ENCODE results near the gene TNK1.
"Not testable (repeated sequence)": the region's sequence is repeated elsewhere in the genome, so short reads cannot be mapped to it uniquely, and the experiment has no call there.

The TNK1 gene

GRCh38 chr17:7355573-7355972 is 25.3 kb upstream of the TNK1 start:
- DNase-seq, result no peak

- DNase-seq, result peak; percentile 91
Observed at GRCh38 chr17:7356072-7356549, 24.8 kb upstream of the TNK1 start.

DNA sequence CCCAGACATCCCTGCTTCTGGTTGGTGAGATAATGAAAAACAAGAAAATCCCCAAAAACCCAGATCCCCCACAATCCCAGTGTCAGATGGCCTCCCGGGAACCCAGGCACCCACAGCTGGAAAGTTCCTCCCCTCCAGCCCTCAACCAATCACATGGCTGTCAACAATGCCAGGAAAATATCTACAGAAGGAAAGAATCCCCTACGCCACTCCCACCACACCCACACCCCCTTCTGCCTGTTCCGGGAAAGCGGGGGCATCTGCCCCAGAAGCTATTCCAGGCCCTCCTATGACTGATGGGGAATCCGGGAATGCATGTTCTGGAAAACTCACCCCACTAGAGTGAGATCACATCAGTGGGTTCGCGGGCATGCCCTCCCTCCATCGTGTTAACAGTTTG is 24.1 kb upstream of the TNK1 start:
- DNase-seq, result no peak

- no peak for DNase-seq
Observed at GRCh38 chr17:7357381-7357780, 23.5 kb upstream of the TNK1 start.

- DNase-seq, result no peak
Observed at GRCh38 chr17:7361906-7362305, 19.0 kb upstream of the TNK1 start.

- DNase-seq, result no peak
Observed at GRCh38 chr17:7363311-7363710, 17.6 kb upstream of the TNK1 start.

GRCh38 chr17:7365963-7366362 is 14.9 kb upstream of the TNK1 start:
- not testable (repeated sequence) for DNase-seq

- no peak for DNase-seq
Observed at GRCh38 chr17:7367083-7367482, 13.8 kb upstream of the TNK1 start.

DNA sequence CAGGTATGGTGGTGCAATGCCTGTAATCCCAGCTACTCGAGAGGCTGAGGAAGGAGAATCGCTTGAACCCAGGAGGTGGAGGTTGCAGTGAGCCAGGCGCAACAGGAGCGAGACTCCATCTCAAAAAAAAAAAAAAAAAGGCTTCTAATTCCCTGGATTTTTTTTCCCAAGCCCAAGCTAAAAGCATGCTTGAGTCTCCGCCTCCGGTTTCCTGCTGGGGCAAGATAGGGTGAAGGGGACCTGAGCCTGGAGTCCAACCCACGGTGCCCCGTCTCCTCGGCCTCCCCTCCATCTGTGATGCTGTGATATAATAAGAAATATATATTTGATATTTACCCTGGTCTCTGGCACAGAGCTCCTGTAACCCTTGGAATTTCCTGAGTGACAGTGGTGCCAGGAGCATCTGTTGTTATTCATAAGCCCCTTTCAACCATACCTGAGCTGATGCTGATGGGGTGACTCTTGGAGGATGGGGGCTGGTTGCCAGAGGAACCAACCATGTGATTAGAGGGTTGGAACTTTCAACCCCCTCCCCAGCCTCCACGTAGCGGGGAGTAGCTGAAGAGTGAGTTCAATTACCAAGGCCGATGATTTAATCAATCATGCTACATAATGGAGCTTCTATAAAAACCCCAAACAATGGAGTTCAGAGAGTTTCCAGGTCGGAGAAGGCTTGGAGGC is 12.8 kb upstream of the TNK1 start:
- DNase-seq, result no peak

DNA sequence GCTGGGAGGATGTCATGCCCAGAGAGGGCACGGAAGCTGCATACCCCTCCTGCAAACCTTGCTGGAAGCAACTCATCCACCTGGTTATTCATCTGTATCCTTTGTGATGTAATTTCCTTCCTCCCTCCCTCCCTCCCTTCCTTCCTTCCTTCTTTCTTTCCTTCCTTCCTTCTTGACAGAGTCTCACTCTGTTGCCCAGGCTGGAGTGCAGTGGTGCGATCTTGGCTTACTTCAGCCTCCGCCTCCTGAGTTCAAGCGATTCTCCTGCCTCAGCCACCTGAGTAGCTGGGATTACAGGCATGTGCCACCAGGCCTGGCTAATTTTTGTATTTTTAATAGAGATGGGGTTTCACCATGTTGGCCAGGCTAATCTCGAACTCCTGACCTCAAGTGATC is 12.3 kb upstream of the TNK1 start:
- DNase-seq, result not testable (repeated sequence)

DNA sequence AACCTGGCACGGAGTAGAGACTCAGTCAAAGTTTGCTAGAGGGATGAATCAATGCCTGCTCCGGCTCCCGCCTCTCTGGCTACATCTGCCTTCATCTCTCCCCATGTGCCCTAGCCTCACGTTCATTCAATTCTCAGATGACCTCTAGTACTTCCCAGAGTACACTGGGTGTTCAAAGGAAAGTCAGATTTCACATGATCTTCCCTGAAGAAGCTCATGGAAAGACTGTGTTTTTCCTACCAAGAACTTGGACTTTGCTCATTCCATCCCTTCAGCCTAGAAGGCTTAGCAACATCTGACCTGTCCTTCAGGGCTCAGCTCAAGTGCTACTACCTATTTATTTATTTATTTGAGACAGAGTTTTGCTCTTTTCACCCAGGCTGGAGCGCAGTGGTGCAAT is 11.1 kb upstream of the TNK1 start:
- no peak for DNase-seq

DNA sequence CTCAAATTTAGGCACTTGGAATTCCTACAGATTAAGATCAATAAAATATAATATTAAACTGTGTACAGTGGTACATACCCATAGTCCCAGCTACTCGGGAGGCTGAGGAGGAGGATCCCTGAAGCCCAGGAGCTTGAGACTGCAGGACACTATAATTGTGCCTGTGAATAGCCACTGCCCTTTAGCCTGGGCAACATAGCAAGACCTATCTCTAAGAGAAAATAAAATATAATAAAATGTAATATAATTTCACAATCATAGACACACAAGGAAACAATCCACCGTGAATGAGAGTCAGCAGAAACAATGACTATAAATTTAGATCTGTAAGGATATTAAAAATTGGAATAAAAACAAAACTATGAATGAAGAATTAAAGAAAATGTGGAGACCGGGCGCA is 10.0 kb upstream of the TNK1 start:
- DNase-seq, result no peak

DNA sequence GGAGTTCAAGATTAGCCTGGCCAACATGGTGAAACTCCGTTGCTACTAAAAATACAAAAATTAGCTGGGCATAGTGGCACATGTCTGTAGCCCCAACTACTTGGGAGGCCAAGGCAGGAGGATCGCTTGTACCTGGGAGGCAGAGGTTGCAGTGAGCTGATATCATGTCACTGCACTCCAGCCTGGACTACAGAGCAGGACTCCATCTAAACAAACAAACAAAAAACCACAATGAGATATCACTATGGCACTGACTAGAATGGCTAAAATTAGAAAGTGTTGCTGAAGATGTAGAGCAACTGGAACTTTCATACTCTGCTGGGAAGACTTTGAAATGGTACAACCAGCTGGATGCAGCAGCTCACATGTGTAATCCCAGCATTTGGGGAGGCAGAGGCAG is 6.5 kb upstream of the TNK1 start:
- no peak for DNase-seq

DNA sequence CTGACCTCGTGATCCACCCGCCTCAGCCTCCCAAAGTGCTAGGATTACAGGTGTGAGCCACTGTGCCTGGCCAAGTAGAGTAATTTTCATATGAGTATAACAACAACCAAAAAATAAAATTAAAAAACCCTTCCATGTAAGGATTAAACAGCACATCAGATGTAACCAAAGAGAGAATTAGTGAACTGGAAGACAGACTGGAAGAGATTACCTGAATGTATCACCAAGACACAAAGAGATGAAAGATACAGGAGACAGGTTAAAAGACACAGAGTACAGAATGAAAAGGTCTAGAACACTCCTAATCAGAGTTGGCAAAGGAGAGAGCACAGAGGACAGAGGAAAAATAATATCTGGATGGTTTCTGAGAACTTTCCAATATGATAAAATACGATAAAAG is 1.8 kb upstream of the TNK1 start:
- no peak for DNase-seq

GRCh38 chr17:7380321-7380720 is 568 bp upstream of the TNK1 start:
- no peak for DNase-seq

DNA sequence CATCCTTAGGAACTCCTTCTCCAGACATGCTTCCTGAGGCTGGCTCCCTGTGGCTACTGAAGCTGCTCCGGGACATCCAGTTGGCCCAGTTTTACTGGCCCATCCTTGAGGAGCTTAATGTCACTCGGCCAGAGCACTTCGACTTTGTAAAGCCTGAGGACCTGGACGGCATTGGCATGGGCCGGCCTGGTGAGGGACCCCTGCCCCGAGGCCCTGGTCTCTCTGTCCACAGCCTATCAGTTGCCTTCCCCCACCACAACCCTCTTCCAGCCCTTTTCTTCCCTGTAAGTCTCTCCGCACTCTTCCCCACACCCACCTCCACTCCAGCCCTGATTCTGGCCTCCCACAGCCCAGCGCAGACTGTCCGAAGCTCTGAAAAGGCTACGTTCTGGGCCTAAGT is 2.0 kb downstream of the TNK1 start:
- DNase-seq, result no peak

- no peak for DNase-seq
Observed at GRCh38 chr17:7383371-7383741, 2.5 kb downstream of the TNK1 start.

DNA sequence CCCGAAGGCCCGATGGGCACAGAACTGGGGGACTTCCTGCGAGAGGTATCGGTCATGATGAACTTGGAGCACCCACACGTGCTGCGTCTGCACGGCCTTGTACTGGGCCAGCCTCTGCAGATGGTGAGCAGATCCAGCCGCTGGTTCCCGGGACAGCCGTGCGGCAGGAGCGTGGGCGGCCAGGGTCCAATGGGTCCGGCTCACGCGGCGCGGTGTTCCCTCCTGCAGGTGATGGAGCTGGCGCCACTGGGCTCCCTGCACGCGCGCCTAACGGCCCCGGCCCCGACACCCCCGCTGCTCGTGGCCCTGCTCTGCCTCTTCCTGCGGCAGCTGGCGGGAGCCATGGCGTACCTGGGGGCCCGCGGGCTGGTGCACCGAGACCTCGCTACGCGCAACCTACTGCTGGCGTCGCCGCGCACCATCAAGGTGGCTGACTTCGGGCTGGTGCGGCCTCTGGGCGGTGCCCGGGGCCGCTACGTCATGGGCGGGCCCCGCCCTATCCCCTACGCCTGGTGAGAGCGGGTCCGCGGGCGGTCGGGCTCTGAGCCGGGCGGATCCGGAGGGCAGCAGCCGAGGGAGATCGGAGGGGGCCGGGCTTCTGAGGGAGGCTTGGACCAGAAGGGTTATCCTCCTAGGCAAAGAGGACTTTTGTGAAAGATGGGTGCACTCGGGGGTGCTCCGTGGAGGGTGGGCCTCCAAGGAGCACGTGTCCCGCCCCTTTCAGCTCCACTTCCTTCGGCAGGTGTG is 3.0 kb downstream of the TNK1 start:
- DNase-seq, result peak; percentile 69

DNA sequence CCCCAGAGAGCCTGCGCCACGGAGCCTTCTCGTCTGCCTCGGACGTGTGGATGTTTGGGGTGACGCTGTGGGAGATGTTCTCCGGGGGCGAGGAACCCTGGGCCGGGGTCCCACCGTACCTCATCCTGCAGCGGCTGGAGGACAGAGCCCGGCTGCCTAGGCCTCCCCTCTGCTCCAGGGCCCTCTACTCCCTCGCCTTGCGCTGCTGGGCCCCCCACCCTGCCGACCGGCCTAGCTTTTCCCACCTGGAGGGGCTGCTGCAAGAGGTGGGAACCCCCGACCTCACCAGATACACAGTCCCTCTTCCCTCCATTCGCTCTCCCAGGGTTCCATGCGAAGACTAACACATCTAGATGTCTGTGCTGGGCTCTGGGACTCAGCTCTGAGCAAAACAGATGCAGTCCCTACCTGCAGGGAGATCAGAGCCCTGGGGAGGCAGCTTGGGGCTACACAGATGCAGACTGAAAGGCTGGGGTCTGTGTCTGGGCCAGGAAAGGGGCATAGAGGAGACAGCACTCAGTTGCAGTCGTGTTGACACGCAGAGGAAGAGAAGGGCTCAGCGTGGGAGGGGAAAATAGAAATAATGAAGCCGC is 3.7 kb downstream of the TNK1 start:
- no peak for DNase-seq

DNA sequence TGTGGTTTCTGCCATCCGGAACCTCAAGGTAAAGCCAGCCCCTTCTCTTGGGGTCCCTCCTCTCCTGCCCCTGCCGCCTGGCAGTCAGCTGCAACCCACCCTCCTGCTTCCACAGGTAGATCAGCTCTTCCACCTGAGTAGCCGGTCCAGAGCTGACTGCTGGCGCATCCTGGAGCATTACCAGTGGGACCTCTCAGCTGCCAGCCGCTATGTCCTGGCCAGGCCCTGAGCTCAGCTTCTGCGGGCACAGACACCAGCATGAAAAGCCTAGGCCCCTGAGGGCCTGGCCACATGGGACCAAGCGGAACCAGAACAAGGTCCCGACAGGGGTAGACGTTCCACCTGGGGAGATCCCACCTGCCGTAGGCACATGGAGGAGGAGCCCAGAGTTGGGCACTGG is 8.0 kb downstream of the TNK1 start:
- no peak for DNase-seq

DNA sequence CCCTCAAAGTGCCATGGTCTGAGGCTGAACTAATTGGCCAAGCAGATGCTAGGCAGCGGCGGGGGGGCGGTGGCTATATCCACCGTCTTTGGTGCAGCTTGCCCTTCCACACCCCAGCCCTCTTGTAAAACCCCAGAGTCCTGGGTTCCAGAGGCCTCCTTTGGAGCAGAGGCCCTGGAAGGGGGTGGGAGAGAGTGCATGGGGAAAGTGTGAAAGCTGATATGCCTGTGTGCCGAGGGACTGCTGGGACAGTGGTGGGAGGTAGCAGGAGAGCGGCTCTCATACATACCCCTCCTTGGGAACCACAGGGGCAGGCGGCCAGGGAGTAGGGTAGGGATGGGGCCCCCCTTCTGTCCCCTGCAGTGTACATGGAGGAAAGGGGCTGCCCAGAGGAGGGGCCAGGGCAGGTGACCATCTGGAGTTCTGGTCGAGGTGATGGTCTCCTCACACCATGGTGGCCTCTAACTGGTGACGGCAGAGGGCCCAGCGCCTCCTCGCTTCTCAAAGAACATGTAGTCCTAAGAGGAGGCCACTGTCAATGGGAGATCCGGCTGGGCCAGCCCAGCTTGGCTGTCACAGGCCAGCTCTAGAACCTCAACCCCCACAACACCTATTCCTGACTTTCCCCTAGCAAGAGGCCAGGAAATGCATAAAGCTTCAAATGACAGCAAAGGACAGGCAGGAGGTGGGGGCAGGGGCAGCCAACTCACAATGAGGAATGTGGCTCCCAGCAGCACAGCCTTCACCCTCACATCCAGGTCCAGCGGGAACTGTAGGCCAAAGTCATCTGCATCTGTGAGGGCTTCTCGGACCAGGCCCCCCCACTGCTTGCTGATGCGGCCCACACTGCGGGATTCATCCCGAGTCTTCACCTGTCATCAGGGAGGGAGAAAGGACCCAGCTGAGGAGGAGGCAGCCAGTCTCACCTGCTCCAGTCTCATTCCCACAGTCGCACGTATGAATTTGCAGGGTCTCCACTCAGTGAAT is 9.3 kb downstream of the TNK1 start:
- DNase-seq, result no peak

DNA sequence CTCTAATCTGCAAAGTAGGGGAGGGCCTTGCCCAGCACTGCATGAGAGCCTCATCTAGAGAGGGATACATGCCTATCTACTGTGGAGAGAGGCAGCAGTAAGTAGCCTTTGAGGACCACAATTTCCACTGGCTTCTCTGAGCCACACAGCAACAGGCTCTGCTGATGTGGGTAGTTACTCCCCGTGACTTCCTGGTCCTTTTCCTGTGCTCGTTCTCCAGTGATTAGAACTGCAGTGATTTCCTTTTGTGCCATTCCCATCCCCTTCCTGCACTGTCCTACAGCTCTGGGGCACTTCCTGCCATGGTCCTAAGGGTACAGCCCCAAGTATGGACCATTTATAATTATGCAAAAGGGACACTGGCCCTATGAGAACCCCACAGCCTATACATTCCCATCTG is 10.4 kb downstream of the TNK1 start:
- DNase-seq, result no peak
